SK-N-SH (cell line): ENCODE results near the gene AKR1D1. TPM values are rescaled to one million over a fixed set of nuclear protein-coding genes. Genes with fewer than 3 reads are reported as not detected.

ENCODE experiments used
- CTCF ChIA-PET: fragments of 300-600, 350-600 bp; formaldehyde crosslinking; extraction: SDS; loops from one replicate; lab custom pipeline; 2021; lab: Yijun Ruan, JAX
- POLR2A ChIA-PET: fragments of 350-600 bp; sonication (Branson Sonifier 250); formaldehyde crosslinking; extraction: SDS; loops from one replicate; lab custom pipeline; 2020; ENCODE audit warnings: antibody characterized with exemption, inconsistent platforms; lab: Yijun Ruan, JAX
- DNase-seq: peaks from one replicate; pipeline ENCODE4 v3.0.0; 2012
- H2AFZ ChIP-seq: fragments of 200-600 bp; sonication (generic); 2 replicates; pipeline ENCODE4 v1.8.1; 2016; ENCODE audit warnings: antibody characterized with exemption, mild to moderate bottlenecking, low read depth
- H3F3A ChIP-seq: fragments of 200-600 bp; sonication (generic); replicated peaks from 2 replicates; pipeline ENCODE3; 2016; ENCODE audit warnings: antibody characterized with exemption, mild to moderate bottlenecking; ENCODE audit not compliant: insufficient read depth
- H3K27ac ChIP-seq, 2 experiments: fragments of 200-500 bp in 1 of 2; fragments of 200-600 bp in 1 of 2; sonication (Bioruptor generic) in 1 of 2; sonication (generic), shearing (Covaris generic) in 1 of 2; 2 replicates each; pipeline versions ENCODE4 v1.5.1 to v1.6.1; 2014 to 2016; ENCODE audit warnings: low read depth in 2 of 2, inconsistent platforms in 1 of 2, low read length in 1 of 2, mild to moderate bottlenecking in 1 of 2, mixed read lengths in 1 of 2
- H3K27me3 ChIP-seq: fragments of 200-600 bp; sonication (generic), shearing (Covaris generic); 2 replicates; pipeline ENCODE4 v1.6.1; 2016; ENCODE audit warnings: mixed run types; ENCODE audit not compliant: insufficient read depth
- H3K36me3 ChIP-seq, 2 experiments: fragments of 200-500 bp in 1 of 2; fragments of 200-600 bp in 1 of 2; sonication (Bioruptor generic) in 1 of 2; sonication (generic) in 1 of 2; replicated peaks in 1 of 2; 2 replicates each; pipeline versions ENCODE3 to v1.5.1; 2014 to 2016; ENCODE audit warnings: low read length in 1 of 2, mild to moderate bottlenecking in 1 of 2; ENCODE audit not compliant: insufficient read depth in 2 of 2, control insufficient read depth in 1 of 2
- H3K4me1 ChIP-seq, 2 experiments: fragments of 200-500 bp in 1 of 2; fragments of 200-600 bp in 1 of 2; sonication (Bioruptor generic) in 1 of 2; sonication (generic), shearing (Covaris generic) in 1 of 2; 2 replicates each; pipeline versions ENCODE4 v1.5.1 to v1.6.1; 2014 to 2016; ENCODE audit warnings: low read depth in 1 of 2, low read length in 1 of 2, mixed run types in 1 of 2; ENCODE audit not compliant: insufficient read depth in 2 of 2, control insufficient read depth in 1 of 2
- H3K4me2 ChIP-seq: fragments of 200-600 bp; sonication (generic), shearing (Covaris generic); 2 replicates; pipeline ENCODE4 v1.6.1; 2017; ENCODE audit warnings: mixed run types
- H3K4me3 ChIP-seq, 2 experiments: fragments of 200-500 bp in 1 of 2; fragments of 200-600 bp in 1 of 2; sonication (Bioruptor generic) in 1 of 2; sonication (generic), shearing (Covaris generic) in 1 of 2; 2 replicates each; pipeline versions ENCODE4 v1.5.1 to v1.8.1; 2014 to 2016; ENCODE audit warnings: low read depth in 2 of 2, inconsistent platforms in 1 of 2, low read length in 1 of 2, mild to moderate bottlenecking in 1 of 2, mixed read lengths in 1 of 2, moderate library complexity in 1 of 2
- H3K79me2 ChIP-seq: fragments of 200-600 bp; sonication (generic); 2 replicates; pipeline ENCODE4 v1.8.1; 2017; ENCODE audit warnings: mild to moderate bottlenecking; ENCODE audit not compliant: insufficient read depth
- H3K9ac ChIP-seq: fragments of 200-600 bp; sonication (generic); 2 replicates; pipeline ENCODE4 v1.6.1; 2017; ENCODE audit warnings: mixed run types
- H3K9me2 ChIP-seq: fragments of 200-600 bp; sonication (generic); 2 replicates; pipeline ENCODE4 v1.6.1; 2017; ENCODE audit warnings: mixed run types
- H3K9me3 ChIP-seq: fragments of 200-600 bp; sonication (generic); 2 replicates; pipeline ENCODE4 v1.6.1; 2017; ENCODE audit warnings: mixed run types, mild to moderate bottlenecking, moderate library complexity
- H4K20me1 ChIP-seq: fragments of 200-600 bp; sonication (generic); 2 replicates; pipeline ENCODE4 v1.6.1; 2017; ENCODE audit warnings: mild to moderate bottlenecking, mixed run types; ENCODE audit not compliant: insufficient read depth
- ELF1 ChIP-seq: IDR thresholded peaks from 2 replicates; pipeline ENCODE4 v1.4.0; 2012
- EP300 ChIP-seq, 2 experiments: IDR thresholded peaks; 2 replicates each; pipeline versions ENCODE4 v1.4.0 to v1.6.1; 2012; ENCODE audit warnings: borderline replicate concordance in 1 of 2, low read depth in 1 of 2, low read length in 1 of 2
- EZH2phosphoT487 ChIP-seq: fragments of 200-600 bp; sonication (generic); IDR thresholded peaks from 2 replicates; pipeline ENCODE4 v1.6.1; 2017; ENCODE audit warnings: low read depth, mixed run types, mild to moderate bottlenecking, antibody characterized with exemption, moderate library complexity, borderline replicate concordance
- FOSL2 ChIP-seq: IDR thresholded peaks from 2 replicates; pipeline ENCODE4 v1.4.0; 2012; ENCODE audit warnings: low read depth, mild to moderate bottlenecking, moderate library complexity, borderline replicate concordance
- FOXJ3 ChIP-seq: sonication (generic); formaldehyde crosslinking; IDR thresholded peaks from 2 replicates; pipeline ENCODE4 v1.5.1; 2020; ENCODE audit warnings: mild to moderate bottlenecking, missing genetic modification reagents
- GABPA ChIP-seq: IDR thresholded peaks from 2 replicates; pipeline ENCODE4 v1.4.0; 2012; ENCODE audit warnings: low read depth, mild to moderate bottlenecking
- POLR2AphosphoS5 ChIP-seq: IDR thresholded peaks from 2 replicates; pipeline ENCODE4 v1.6.1; 2012; ENCODE audit warnings: low read depth, low read length
- RAD21 ChIP-seq: IDR thresholded peaks from 2 replicates; pipeline ENCODE4 v1.6.1; 2012; ENCODE audit warnings: mild to moderate bottlenecking, low read length
- RFX5 ChIP-seq: IDR thresholded peaks from 2 replicates; pipeline ENCODE4 v1.6.1; 2012; ENCODE audit warnings: mild to moderate bottlenecking, improper control_type of control experiment, low read length
- RXRA ChIP-seq: IDR thresholded peaks from 2 replicates; pipeline ENCODE4 v1.4.0; 2012; ENCODE audit warnings: low read depth, mild to moderate bottlenecking, borderline replicate concordance
- SMC3 ChIP-seq: IDR thresholded peaks from 2 replicates; pipeline ENCODE4 v1.6.1; 2012; ENCODE audit warnings: low read depth, low read length, improper control_type of control experiment
- TAF1 ChIP-seq: IDR thresholded peaks from 2 replicates; pipeline ENCODE4 v1.6.1; 2012; ENCODE audit warnings: low read depth, mild to moderate bottlenecking, low read length, moderate library complexity, borderline replicate concordance
- TCF12 ChIP-seq: IDR thresholded peaks from 2 replicates; pipeline ENCODE4 v1.4.0; 2012
- WGBS: methylation state at CpG from one replicate; pipeline ENCODE4 v1.1.6; 2017; ENCODE audit warnings: low lambda C conversion rate; 5-methylcytosine and 5-hydroxymethylcytosine counted together
- polyA plus RNA-seq, 3 experiments: library from polyadenylated mRNA; depleted of rRNA; stranded (reverse); fragments of >200 nt; gene quantifications; 2 replicates each; pipeline ENCODE4 v1.2.3, GENCODE V29; 2012
- TF ChIP-seq, protein P1 (sequence below): IDR thresholded peaks from 2 replicates; pipeline ENCODE4; 2012
- TF ChIP-seq, protein P2 (sequence below): fragments of 150-350 bp; IDR thresholded peaks from 2 replicates; pipeline ENCODE4 v1.6.1; 2017; ENCODE audit warnings: antibody characterized with exemption, low read length, low read depth, borderline replicate concordance
- TF ChIP-seq, protein P3 (sequence below): IDR thresholded peaks from 2 replicates; pipeline ENCODE4 v1.6.1; 2012; ENCODE audit warnings: mild to moderate bottlenecking, low read depth, low read length, moderate library complexity
- TF ChIP-seq, protein P4 (sequence below): IDR thresholded peaks from 2 replicates; pipeline ENCODE4 v1.4.0; 2012; ENCODE audit warnings: low read depth, borderline replicate concordance

AKR1D1 gene
- polyA plus RNA-seq, 1 of the 3 experiments (the other 2 are of a cell fraction): not detected

DNA sequence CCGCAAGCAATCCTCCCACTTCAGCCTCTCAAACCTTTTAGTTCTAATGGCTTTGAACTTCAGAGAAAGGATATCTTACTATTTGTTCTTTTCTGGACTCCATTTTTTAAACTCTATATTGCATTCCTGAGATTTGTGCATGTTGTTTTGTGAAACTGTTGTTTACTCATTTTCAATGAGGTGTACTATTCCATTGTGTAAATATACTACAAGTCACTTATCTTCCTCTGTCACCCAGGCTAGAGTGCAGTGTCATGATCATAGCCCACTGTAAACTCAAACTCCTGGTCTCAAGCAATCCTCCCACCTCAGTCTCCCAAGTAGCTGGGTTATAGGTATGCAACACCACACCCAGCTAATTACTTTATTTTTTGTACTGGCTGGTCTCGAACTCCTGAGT, 31.4 kb upstream of the AKR1D1 start:
- TF ChIP-seq, protein P1, sequence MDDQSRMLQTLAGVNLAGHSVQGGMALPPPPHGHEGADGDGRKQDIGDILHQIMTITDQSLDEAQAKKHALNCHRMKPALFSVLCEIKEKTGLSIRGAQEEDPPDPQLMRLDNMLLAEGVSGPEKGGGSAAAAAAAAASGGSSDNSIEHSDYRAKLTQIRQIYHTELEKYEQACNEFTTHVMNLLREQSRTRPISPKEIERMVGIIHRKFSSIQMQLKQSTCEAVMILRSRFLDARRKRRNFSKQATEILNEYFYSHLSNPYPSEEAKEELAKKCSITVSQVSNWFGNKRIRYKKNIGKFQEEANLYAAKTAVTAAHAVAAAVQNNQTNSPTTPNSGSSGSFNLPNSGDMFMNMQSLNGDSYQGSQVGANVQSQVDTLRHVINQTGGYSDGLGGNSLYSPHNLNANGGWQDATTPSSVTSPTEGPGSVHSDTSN: no peak
- TF ChIP-seq RXRA (no peak), SMC3 (no peak), TAF1 (no peak), RFX5 (no peak), POLR2AphosphoS5 (no peak), FOXJ3 (CRISPR knock-in tag) (no peak), EZH2phosphoT487 (no peak), FOSL2 (no peak), TCF12 (no peak), GABPA (no peak), ELF1 (no peak), RAD21 (no peak), EP300 (IDR thresholded peaks at IDR 0.05; ENCODE audit: borderline replicate concordance in 1 of 2, low read depth in 1 of 2, low read length in 1 of 2) (no peak)
- TF ChIP-seq, protein P2, sequence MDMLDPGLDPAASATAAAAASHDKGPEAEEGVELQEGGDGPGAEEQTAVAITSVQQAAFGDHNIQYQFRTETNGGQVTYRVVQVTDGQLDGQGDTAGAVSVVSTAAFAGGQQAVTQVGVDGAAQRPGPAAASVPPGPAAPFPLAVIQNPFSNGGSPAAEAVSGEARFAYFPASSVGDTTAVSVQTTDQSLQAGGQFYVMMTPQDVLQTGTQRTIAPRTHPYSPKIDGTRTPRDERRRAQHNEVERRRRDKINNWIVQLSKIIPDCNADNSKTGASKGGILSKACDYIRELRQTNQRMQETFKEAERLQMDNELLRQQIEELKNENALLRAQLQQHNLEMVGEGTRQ: no peak
- TF ChIP-seq, protein P3, sequence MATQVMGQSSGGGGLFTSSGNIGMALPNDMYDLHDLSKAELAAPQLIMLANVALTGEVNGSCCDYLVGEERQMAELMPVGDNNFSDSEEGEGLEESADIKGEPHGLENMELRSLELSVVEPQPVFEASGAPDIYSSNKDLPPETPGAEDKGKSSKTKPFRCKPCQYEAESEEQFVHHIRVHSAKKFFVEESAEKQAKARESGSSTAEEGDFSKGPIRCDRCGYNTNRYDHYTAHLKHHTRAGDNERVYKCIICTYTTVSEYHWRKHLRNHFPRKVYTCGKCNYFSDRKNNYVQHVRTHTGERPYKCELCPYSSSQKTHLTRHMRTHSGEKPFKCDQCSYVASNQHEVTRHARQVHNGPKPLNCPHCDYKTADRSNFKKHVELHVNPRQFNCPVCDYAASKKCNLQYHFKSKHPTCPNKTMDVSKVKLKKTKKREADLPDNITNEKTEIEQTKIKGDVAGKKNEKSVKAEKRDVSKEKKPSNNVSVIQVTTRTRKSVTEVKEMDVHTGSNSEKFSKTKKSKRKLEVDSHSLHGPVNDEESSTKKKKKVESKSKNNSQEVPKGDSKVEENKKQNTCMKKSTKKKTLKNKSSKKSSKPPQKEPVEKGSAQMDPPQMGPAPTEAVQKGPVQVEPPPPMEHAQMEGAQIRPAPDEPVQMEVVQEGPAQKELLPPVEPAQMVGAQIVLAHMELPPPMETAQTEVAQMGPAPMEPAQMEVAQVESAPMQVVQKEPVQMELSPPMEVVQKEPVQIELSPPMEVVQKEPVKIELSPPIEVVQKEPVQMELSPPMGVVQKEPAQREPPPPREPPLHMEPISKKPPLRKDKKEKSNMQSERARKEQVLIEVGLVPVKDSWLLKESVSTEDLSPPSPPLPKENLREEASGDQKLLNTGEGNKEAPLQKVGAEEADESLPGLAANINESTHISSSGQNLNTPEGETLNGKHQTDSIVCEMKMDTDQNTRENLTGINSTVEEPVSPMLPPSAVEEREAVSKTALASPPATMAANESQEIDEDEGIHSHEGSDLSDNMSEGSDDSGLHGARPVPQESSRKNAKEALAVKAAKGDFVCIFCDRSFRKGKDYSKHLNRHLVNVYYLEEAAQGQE: no peak
- TF ChIP-seq, protein P4, sequence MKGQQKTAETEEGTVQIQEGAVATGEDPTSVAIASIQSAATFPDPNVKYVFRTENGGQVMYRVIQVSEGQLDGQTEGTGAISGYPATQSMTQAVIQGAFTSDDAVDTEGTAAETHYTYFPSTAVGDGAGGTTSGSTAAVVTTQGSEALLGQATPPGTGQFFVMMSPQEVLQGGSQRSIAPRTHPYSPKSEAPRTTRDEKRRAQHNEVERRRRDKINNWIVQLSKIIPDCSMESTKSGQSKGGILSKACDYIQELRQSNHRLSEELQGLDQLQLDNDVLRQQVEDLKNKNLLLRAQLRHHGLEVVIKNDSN: no peak
- Histone ChIP-seq H3K27ac (no peak overlapping the region), H3K27me3 (no peaks in the 10 kb centered on the region; the same call in 1 of the 2 replicates), H2AFZ (no peak overlapping the region), H3K4me2 (no peak overlapping the region), H3K9me3 (no peaks in the 10 kb centered on the region), H4K20me1 (no peaks in the 10 kb centered on the region), H3K79me2 (no peaks in the 10 kb centered on the region), H3K9ac (no peak overlapping the region), H3F3A (no peaks in the 10 kb centered on the region), H3K9me2 (no peaks in the 10 kb centered on the region), H3K36me3 (no peaks in the 10 kb centered on the region), H3K4me3 (no peak overlapping the region), H3K4me1 (no peaks in the 10 kb centered on the region)
- POLR2A ChIA-PET: no interaction called here
- no peak for DNase-seq
- CTCF ChIA-PET: interaction anchor here (0.9 to 1.2 kb wide), 2 partner anchors 11 to 36 kb away, joined by 3 to 5 read pairs; no protein-coding TSS in a partner anchor
- WGBS: 34% methylated on average over 2 of the region's 2 CpGs
